GM12878 (cell line): Measurements from ENCODE around the gene SOX9. TPM values are rescaled to one million over a fixed set of nuclear protein-coding genes. Genes with fewer than 3 reads are reported as not detected.

ENCODE experiments used
- ATAC-seq: fragments of 200-7000 bp; cut with Tn5 transposase; 3 replicates; pipeline ENCODE4 v1.9.1; 2020; ENCODE audit warnings: mild to moderate bottlenecking, moderate library complexity
- BruUV-seq: library from RNA; stranded (reverse); fragments of 400-500 nt; replicated peaks from 2 replicates; lab custom pipeline; 2021; lab: Mats Ljungman, UMichigan
- CTCF ChIA-PET: fragments of 300-600 bp; sonication (Branson Sonifier 250); formaldehyde crosslinking; extraction: SDS; loops from one replicate; lab custom pipeline; 2021; ENCODE audit warnings: inconsistent platforms; lab: Yijun Ruan, JAX
- POLR2A ChIA-PET: fragments of 350-600 bp; formaldehyde crosslinking; extraction: SDS; loops from one replicate; lab custom pipeline; 2021; ENCODE audit warnings: inconsistent platforms; lab: Charles Lee
- RAD21 ChIA-PET: fragments of 300-600 bp; sonication (Branson Sonifier 250); formaldehyde crosslinking; loops from one replicate; lab custom pipeline; 2023; ENCODE audit warnings: antibody characterized with exemption; ENCODE audit not compliant: unreplicated experiment; lab: Charles Lee
- SMC1A ChIA-PET: fragments of 300-600 bp; sonication (Branson Sonifier 250); formaldehyde crosslinking; loops from one replicate; lab custom pipeline; 2023; ENCODE audit not compliant: unreplicated experiment, uncharacterized antibody; lab: Charles Lee
- DNase-seq: peaks from one replicate; pipeline ENCODE4 v3.0.0-alpha.2; 2011; ENCODE audit warnings: low read depth, low spot score
- FAIRE-seq: peaks from 3 replicates; lab custom pipeline; 2011; peaks lifted over from hg19 to GRCh38; lab: Jason Lieb, UNC
- H2AFZ ChIP-seq: 2 replicates; pipeline ENCODE4 v1.6.0; 2011; ENCODE audit warnings: low read depth, low read length, control low read depth; ENCODE audit not compliant: control insufficient read depth
- H3K27ac ChIP-seq: 2 replicates; pipeline ENCODE4 v1.5.1; 2011; ENCODE audit warnings: control low read depth; ENCODE audit not compliant: control insufficient read depth, insufficient read depth
- H3K27me3 ChIP-seq, 2 experiments: replicated peaks in 1 of 2; 2 replicates each; pipeline versions ENCODE4 v1.6.0 to v1.6.1; 2011; ENCODE audit warnings: low read length in 1 of 2; ENCODE audit not compliant: control insufficient read depth in 2 of 2, insufficient read depth in 2 of 2
- H3K36me3 ChIP-seq, 2 experiments: 2 replicates each; pipeline ENCODE4 v1.5.1; 2011; ENCODE audit warnings: low read length in 1 of 2; ENCODE audit not compliant: control insufficient read depth in 2 of 2, insufficient read depth in 2 of 2
- H3K4me1 ChIP-seq: 2 replicates; pipeline ENCODE4 v1.6.1; 2011; ENCODE audit warnings: mild to moderate bottlenecking, low read length, moderate library complexity, mixed read lengths; ENCODE audit not compliant: control insufficient read depth, insufficient read depth
- H3K4me2 ChIP-seq: 2 replicates; pipeline ENCODE4 v1.6.0; 2011; ENCODE audit warnings: control low read depth; ENCODE audit not compliant: control insufficient read depth, insufficient read depth
- H3K4me3 ChIP-seq: fragments of 200-600 bp; sonication (generic); 2 replicates; pipeline ENCODE4 v1.5.1; 2016
- H3K79me2 ChIP-seq: 2 replicates; pipeline ENCODE4 v1.6.0; 2011; ENCODE audit warnings: low read length; ENCODE audit not compliant: control insufficient read depth, insufficient read depth
- H3K9ac ChIP-seq: 2 replicates; pipeline ENCODE4 v1.8.0; 2011; ENCODE audit warnings: low read length, control low read depth, mixed read lengths; ENCODE audit not compliant: control insufficient read depth, insufficient read depth
- H3K9me3 ChIP-seq: replicated peaks from 3 replicates; pipeline ENCODE4 v1.5.1; 2011; ENCODE audit warnings: mild to moderate bottlenecking, low read length; ENCODE audit not compliant: control insufficient read depth, insufficient read depth
- H4K20me1 ChIP-seq: 2 replicates; pipeline ENCODE4 v1.6.0; 2011; ENCODE audit not compliant: control insufficient read depth, insufficient read depth
- CBX5 ChIP-seq: sonication (generic); IDR thresholded peaks from 2 replicates; pipeline ENCODE4 v1.6.1; 2016; ENCODE audit warnings: low read depth, moderate library complexity, mild to moderate bottlenecking, inconsistent platforms
- CHD1 ChIP-seq: IDR thresholded peaks from 2 replicates; pipeline ENCODE4 v1.6.1; 2012; ENCODE audit warnings: low read depth, low read length, improper control_type of control experiment
- KAT2A ChIP-seq: conservative IDR thresholded peaks from 2 replicates; pipeline ENCODE4 v1.6.1; 2011; ENCODE audit warnings: low read depth, low read length; ENCODE audit not compliant: control insufficient read depth
- LARP7 ChIP-seq: fragments of 450-650 bp; IDR thresholded peaks from 2 replicates; pipeline ENCODE4 v1.6.1; 2017; ENCODE audit warnings: mild to moderate bottlenecking
- NR2F1 ChIP-seq: fragments of 450-650 bp; conservative IDR thresholded peaks from 2 replicates; pipeline ENCODE4 v1.6.1; 2017; ENCODE audit warnings: mild to moderate bottlenecking
- PAX5 ChIP-seq: IDR thresholded peaks from 2 replicates; pipeline ENCODE4 v1.6.1; 2011; ENCODE audit warnings: low read depth, low read length, borderline replicate concordance
- POLR2AphosphoS2 ChIP-seq: IDR thresholded peaks from 2 replicates; pipeline ENCODE4 v1.6.1; 2011; ENCODE audit warnings: low read depth, mild to moderate bottlenecking, low read length, improper control_type of control experiment, moderate library complexity
- SMARCA5 ChIP-seq: fragments of 450-650 bp; IDR thresholded peaks from 2 replicates; pipeline ENCODE4 v1.6.1; 2017; ENCODE audit warnings: mild to moderate bottlenecking
- SUZ12 ChIP-seq: fragments of 200-600 bp; sonication (generic); IDR thresholded peaks from one replicate; pipeline ENCODE4 v1.6.1; 2018; ENCODE audit warnings: antibody characterized with exemption, mild to moderate bottlenecking; ENCODE audit not compliant: unreplicated experiment
- WGBS: methylation state at CpG from one replicate; pipeline ENCODE4 v1.1.6; 2016; ENCODE audit warnings: low lambda C conversion rate; ENCODE audit not compliant: insufficient replicate concordance, insufficient coverage; ENCODE audit errors: missing lambda C conversion rate; 5-methylcytosine and 5-hydroxymethylcytosine counted together
- in situ Hi-C: fragments of 300-500 bp; cut with MboI; formaldehyde crosslinking; loops from 9 replicates; pipeline ENCODE4 v1.14.3; 2018; ENCODE audit warnings: mixed read lengths
- intact Hi-C: fragments of 100-400 bp; cut with micrococcal nuclease; formaldehyde crosslinking; loops from one replicate; pipeline ENCODE4 v1.14.2; 2022; ENCODE audit not compliant: unreplicated experiment
- polyA plus RNA-seq, 11 experiments: library from polyadenylated mRNA; depleted of rRNA in 4 of 11; unstranded in 6 of 11; stranded (reverse) in 5 of 11; fragments of >200 nt; fragmentation: Nextera tagmentation in 4 of 11; fragmentation: Illumina TruSeq in 1 of 11; extraction: Ambion mirVana in 4 of 11; extraction: Trizol in 1 of 11; gene quantifications; 1 replicate in 1 of 11; 2 replicates in 10 of 11; pipeline versions ENCODE4 v1.2.1 to v1.2.3, GENCODE V29; 2011 to 2016; ENCODE audit warnings: inconsistent platforms in 2 of 11, missing spikeins in 2 of 11, low read depth in 1 of 11
- total RNA-seq, 4 experiments: library from RNA; depleted of rRNA in 3 of 4; stranded (reverse); fragments of >200 nt in 3 of 4; fragmentation: Illumina TruSeq in 1 of 4; extraction: Trizol in 1 of 4; gene quantifications; 2 replicates each; pipeline versions ENCODE4 v1.2.1 to v1.2.3, GENCODE V29; 2013 to 2021
- TF ChIP-seq, protein P1 (sequence below): fragments of 450-650 bp; IDR thresholded peaks from 2 replicates; pipeline ENCODE4 v1.6.1; 2017; ENCODE audit warnings: mild to moderate bottlenecking, moderate library complexity
- TF ChIP-seq, protein P2 (sequence below): fragments of 450-650 bp; IDR thresholded peaks from 2 replicates; pipeline ENCODE4 v1.6.1; 2017; ENCODE audit warnings: mild to moderate bottlenecking, low read depth, inconsistent platforms; ENCODE audit not compliant: poor library complexity, severe bottlenecking
- TF ChIP-seq, protein P3 (sequence below), 3 experiments: IDR thresholded peaks in 2 of 3; conservative IDR thresholded peaks in 1 of 3; 2 replicates each; pipeline ENCODE4 v1.5.1; 2011; ENCODE audit warnings: low read depth in 3 of 3, low read length in 3 of 3, mild to moderate bottlenecking in 3 of 3, control low read depth in 2 of 3, moderate library complexity in 2 of 3, inconsistent platforms in 1 of 3, mixed read lengths in 1 of 3; ENCODE audit not compliant: control insufficient read depth in 2 of 3, insufficient read depth in 1 of 3; ENCODE audit errors: extremely low read depth in 1 of 3

The SOX9 gene
- total and polyA plus RNA-seq, 10 of the 15 experiments (the other 5 are each of a cell fraction or from before 2014, with no cell fraction given): 1.2 to 19.0 (median 5.5) TPM

DNA sequence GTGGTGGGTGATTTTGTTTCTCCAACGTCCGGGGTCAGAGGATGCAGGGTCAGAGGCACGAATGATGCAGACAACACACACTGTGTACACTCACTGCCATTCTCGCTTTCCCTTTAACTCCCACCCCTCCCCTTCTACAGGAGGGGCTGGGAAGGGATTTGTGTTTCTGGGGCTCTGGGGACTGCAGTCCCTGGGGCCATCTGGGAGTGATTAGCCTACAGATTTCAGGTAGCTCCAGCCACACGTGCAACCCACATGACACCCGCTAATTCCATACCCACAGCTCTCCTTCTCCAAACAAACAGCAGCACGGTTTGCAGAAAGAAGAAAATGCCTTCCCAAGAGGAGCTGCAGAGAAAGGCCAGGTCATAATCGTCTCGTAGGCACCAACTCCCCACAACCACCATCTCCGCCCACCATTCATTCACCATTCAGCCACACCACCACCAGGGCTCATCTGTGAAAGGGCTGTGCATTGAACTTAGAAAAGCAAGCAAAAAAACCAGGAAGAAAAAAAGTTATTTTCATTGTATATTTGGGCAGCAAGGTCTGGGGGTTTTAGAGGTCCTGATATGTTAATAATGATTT lies 9.4 kb upstream of the SOX9 start:
- Histone ChIP-seq H2AFZ (no peak overlapping the region), H4K20me1 (no peaks in the 10 kb centered on the region), H3K4me3 (no peak overlapping the region), H3K9ac (no peak overlapping the region), H3K4me2 (no peak overlapping the region), H3K27me3 (no peaks in the 10 kb centered on the region), H3K27ac (no peak overlapping the region), H3K9me3 (no peaks in the 10 kb centered on the region), H3K4me1 (no peaks in the 10 kb centered on the region), H3K36me3 (no peaks in the 10 kb centered on the region), H3K79me2 (no peaks in the 10 kb centered on the region)
- intact Hi-C loops: no loop called here
- DNase-seq (no peak), ATAC-seq (no peak), FAIRE-seq (no peak)
- 31% methylated on average over 10 of the region's 10 CpGs for WGBS
- ChIA-PET CTCF (interaction anchor here (1.4 kb wide), 1 partner anchor 153 kb away, joined by 3 read pairs; no protein-coding TSS in a partner anchor), SMC1A (interaction anchor here (0.9 to 1.2 kb wide), 3 partner anchors 12 to 196 kb away, joined by 3 read pairs; no protein-coding TSS in a partner anchor), POLR2A (interaction anchor here (0.7 kb wide), 2 partner anchors 54 to 402 kb away, joined by 5 read pairs; no protein-coding TSS in a partner anchor), RAD21 (interaction anchor here (0.6 to 1.7 kb wide), 3 partner anchors 9 to 347 kb away, joined by 4 to 5 read pairs (median 4); partner anchors contain the start of gene SOX9)
- BruUV-seq: no TSS peak
- in situ Hi-C loops: loop anchor here (10.0 kb wide), 1 partner anchor 647 kb away; no protein-coding TSS in a partner anchor
- TF ChIP-seq, protein P1, sequence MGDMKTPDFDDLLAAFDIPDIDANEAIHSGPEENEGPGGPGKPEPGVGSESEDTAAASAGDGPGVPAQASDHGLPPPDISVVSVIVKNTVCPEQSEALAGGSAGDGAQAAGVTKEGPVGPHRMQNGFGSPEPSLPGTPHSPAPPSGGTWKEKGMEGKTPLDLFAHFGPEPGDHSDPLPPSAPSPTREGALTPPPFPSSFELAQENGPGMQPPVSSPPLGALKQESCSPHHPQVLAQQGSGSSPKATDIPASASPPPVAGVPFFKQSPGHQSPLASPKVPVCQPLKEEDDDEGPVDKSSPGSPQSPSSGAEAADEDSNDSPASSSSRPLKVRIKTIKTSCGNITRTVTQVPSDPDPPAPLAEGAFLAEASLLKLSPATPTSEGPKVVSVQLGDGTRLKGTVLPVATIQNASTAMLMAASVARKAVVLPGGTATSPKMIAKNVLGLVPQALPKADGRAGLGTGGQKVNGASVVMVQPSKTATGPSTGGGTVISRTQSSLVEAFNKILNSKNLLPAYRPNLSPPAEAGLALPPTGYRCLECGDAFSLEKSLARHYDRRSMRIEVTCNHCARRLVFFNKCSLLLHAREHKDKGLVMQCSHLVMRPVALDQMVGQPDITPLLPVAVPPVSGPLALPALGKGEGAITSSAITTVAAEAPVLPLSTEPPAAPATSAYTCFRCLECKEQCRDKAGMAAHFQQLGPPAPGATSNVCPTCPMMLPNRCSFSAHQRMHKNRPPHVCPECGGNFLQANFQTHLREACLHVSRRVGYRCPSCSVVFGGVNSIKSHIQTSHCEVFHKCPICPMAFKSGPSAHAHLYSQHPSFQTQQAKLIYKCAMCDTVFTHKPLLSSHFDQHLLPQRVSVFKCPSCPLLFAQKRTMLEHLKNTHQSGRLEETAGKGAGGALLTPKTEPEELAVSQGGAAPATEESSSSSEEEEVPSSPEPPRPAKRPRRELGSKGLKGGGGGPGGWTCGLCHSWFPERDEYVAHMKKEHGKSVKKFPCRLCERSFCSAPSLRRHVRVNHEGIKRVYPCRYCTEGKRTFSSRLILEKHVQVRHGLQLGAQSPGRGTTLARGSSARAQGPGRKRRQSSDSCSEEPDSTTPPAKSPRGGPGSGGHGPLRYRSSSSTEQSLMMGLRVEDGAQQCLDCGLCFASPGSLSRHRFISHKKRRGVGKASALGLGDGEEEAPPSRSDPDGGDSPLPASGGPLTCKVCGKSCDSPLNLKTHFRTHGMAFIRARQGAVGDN: no peak
- TF ChIP-seq, protein P2, sequence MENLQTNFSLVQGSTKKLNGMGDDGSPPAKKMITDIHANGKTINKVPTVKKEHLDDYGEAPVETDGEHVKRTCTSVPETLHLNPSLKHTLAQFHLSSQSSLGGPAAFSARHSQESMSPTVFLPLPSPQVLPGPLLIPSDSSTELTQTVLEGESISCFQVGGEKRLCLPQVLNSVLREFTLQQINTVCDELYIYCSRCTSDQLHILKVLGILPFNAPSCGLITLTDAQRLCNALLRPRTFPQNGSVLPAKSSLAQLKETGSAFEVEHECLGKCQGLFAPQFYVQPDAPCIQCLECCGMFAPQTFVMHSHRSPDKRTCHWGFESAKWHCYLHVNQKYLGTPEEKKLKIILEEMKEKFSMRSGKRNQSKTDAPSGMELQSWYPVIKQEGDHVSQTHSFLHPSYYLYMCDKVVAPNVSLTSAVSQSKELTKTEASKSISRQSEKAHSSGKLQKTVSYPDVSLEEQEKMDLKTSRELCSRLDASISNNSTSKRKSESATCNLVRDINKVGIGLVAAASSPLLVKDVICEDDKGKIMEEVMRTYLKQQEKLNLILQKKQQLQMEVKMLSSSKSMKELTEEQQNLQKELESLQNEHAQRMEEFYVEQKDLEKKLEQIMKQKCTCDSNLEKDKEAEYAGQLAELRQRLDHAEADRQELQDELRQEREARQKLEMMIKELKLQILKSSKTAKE: no peak
- TF ChIP-seq PAX5 (no peak), SUZ12 (no peak), CBX5 (no peak), LARP7 (no peak), KAT2A (no peak), NR2F1 (no peak), SMARCA5 (no peak), CHD1 (no peak), POLR2AphosphoS2 (no peak)
- TF ChIP-seq, protein P3, sequence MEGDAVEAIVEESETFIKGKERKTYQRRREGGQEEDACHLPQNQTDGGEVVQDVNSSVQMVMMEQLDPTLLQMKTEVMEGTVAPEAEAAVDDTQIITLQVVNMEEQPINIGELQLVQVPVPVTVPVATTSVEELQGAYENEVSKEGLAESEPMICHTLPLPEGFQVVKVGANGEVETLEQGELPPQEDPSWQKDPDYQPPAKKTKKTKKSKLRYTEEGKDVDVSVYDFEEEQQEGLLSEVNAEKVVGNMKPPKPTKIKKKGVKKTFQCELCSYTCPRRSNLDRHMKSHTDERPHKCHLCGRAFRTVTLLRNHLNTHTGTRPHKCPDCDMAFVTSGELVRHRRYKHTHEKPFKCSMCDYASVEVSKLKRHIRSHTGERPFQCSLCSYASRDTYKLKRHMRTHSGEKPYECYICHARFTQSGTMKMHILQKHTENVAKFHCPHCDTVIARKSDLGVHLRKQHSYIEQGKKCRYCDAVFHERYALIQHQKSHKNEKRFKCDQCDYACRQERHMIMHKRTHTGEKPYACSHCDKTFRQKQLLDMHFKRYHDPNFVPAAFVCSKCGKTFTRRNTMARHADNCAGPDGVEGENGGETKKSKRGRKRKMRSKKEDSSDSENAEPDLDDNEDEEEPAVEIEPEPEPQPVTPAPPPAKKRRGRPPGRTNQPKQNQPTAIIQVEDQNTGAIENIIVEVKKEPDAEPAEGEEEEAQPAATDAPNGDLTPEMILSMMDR (IDR thresholded peaks at IDR 0.05 in 2 of 3, conservative IDR thresholded peaks at IDR 0.05 in 1 of 3; ENCODE audit: control insufficient read depth in 2 of 3, extremely low read depth in 1 of 3, insufficient read depth in 1 of 3, low read depth in 3 of 3, low read length in 3 of 3): no peak
